NCI-H2029 (cell line): ENCODE results near the gene AGRP.
"Not testable (repeated sequence)": the region's sequence is repeated elsewhere in the genome, so short reads cannot be mapped to it uniquely, and the experiment has no call there.

ENCODE experiments used
- DNase-seq: peaks from one replicate; lab custom pipeline; 2025; lab: John Stamatoyannopoulos, UW

The AGRP gene, protein sequence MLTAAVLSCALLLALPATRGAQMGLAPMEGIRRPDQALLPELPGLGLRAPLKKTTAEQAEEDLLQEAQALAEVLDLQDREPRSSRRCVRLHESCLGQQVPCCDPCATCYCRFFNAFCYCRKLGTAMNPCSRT

DNA sequence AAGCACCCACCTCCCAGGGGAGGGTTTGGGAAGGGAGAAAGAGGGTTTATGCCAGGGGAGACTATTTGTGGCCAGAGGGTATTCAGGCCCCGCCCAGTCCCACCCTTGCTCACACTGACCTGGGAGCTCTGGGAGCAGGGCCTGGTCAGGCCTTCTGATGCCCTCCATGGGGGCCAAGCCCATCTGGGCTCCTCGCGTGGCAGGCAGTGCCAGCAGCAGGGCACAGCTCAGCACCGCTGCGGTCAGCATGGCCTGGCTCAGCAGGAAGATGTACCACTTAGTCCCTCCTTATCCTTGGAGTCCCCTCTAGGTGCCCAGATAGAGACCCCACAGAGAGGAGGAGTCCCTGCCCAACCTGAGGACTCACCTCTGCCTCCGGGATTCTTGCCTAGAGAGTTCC, at the start of gene AGRP:
AGRP (minus strand) TSS at position 398 of the 400 bp plus-strand sequence; CDS start at position 249, 149 bp downstream.
- DNase-seq: no peak

GRCh38 chr16:67531247-67531646, 47.9 kb upstream of the AGRP start:
- DNase-seq: no peak

- no peak for DNase-seq
Measured at GRCh38 chr16:67530013-67530939, 46.9 kb upstream of the AGRP start.

DNA sequence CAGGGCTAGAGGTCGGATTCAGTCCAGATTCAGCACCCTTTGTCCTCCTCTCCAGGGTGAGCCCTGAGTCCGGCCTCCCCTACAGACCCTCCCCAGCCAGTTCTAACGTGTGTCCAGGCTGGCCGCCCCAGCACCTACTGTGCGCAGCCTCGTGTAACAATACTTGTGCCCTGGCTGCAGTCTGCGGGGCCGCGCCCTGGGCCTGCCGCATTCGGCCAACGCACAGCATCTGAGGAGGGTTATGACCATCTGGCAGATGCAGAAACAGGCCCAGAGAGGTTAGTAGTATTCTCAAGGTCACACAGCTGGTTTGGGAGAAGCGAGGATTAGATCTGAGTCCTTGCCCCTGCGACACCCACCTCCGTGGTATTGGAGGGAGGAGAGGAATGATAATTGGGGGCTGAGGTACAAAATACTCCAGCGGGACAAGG, 46.2 kb upstream of the AGRP start:
- no peak for DNase-seq

DNA sequence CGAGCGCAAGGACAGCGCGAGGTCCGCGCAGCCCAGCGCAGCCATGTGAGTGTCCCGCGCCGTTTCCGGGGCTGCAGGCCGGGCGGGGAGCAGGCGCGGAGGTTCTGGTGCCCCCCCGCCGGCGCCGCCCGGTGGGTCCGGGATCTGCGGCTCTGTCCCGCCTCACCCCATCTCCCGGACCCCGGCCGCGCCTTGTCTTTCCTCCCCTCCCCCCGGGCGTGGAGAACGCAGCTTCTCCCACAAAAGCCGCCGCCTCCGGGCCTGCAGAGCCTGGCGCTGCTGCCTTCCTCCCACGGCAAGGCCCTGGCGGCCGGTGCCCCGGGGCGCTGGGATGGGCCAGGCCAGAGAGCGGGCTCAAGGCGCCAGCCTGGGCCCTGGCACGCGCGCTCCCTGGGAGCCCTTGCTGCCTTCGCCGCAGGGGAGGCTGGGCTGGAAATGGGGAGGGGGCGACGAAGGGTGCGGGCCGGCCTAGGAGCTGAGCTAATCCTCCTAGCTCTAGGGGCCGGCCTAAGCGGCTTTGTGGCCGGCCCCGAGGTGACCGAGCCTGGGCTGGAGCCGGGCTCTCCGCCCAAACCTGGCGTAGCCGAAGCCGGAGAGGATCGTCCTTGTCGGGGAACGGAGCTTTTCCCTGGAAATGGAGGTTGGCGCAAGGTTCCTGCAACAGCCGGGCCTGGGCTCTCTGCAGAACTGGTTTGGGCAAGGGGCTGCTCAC, 45.7 kb upstream of the AGRP start:
- DNase-seq: no peak

DNA sequence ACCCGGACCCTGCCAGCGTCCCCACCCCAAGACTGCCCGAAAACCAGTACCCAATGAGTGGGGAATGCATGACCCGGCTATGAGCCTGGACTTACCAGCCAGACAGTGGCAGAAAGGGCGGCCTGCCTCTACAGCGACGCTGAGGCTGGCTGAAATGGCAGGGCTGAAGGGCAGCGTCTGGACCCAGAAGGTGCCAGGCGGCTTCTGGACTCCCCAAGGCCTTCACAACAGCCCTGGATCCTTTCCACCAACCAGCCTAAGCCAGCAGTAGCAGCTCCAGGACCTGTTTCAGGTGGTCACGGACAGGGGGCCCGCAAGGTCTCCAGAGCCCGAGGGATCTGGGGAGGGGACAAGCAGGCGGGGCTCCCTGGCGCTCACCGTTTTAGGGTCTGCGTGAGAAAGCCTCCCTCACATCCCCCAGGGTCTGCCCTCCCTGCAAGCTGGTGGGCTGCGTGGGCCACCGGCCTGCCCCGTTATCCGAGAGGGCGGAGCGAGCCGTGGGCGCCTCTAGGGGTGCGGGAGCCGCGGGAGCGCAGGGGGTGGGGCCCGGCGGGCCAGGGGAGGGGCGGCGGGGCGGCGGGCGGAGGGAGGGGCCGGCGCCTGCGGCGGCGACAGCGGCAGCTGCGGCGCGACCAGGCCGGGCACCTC, 45.0 kb upstream of the AGRP start, which contains the start of gene RIPOR1:
RIPOR1 (plus strand) TSS at position 608 of the 648 bp plus-strand sequence. CDS start 9,618 bp downstream, outside the sequence.
- no peak for DNase-seq

DNA sequence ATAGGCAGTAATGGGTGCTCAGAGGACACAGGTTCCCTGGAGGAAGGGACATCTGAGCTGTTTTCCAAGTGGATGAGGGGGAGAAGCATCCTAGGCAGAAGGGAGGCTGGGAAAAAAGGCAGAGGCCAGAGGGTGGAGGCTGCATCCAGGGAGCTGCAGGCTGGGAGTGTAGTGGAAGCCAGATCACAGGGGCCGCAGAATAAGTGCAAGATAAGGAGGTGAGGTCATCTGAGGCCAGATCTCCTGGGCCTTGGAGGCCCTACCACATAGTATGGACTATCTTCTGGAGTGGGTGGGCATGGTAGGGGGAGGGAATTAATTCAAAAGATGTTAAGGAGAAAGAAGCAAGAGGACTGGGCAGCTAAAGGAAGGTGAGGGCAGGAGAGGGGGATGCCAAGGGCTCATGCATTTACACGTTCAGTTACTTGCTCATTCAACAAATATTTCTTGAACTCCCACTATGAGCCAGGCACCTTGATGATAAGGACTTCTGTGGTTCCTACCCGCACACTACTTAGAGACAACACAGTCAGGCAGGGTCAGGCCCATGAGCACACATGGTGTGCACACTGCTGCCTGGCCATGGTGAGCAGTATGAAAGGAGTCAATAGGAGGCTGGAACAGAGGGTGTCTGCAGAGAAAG, 42.9 kb upstream of the AGRP start:
- DNase-seq: no peak

DNA sequence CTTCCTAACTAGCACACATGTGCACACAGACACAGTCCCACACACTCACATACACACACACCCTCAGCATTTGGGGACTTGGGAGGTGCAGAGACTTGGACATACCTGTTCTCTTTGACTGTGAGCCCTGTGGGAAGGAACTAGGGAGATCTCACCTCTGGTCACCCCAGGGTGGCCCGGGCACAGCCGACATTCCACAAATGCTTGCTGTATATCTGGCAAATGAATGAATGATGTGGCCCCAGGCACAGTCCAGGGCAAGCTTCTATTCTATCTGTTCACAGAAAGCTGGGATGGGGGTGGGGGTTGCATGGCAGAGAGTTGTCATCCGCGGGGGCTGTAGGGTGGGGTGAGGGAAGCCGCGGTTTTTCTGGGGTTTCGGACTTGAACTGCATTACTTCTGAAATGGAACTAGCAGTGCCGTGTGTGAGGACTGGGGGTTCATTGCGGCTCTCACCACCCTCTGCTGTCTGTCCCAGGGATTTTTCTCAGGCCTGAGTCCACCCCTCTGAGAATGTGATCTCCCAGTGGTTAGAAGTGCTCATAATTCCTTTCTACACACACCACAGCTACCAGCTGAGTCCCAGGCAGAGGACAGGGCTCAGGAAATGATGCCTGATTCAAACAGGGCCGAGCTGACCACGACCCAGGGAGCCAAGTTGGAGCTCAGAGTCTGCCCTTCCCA, 42.0 kb upstream of the AGRP start:
- no peak for DNase-seq

GRCh38 chr16:67521095-67521804, 37.9 kb upstream of the AGRP start:
- DNase-seq: peak; percentile 68

- DNase-seq: no peak
Measured at GRCh38 chr16:67519242-67519641, 35.9 kb upstream of the AGRP start.

DNA sequence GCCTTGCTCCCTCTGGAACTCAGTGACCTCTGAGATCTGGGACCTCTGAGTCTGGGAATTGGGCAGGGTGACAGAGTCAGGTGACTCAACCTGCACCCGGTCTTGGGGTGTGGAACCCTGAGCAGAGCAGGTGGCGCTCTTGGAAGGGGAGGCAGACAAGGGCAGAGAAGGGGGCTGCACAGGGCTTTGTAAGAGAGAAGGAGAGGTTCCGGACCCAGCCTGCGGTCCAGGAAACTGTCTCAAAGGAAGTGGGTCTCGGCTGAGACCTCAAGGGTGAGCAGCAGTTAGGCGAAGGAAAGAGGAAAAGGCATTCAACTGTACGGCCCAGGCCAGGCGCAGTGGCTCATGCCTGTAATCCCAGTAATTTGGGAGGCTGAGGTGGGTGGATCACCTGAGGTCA, 35.3 kb upstream of the AGRP start:
- no peak for DNase-seq

DNA sequence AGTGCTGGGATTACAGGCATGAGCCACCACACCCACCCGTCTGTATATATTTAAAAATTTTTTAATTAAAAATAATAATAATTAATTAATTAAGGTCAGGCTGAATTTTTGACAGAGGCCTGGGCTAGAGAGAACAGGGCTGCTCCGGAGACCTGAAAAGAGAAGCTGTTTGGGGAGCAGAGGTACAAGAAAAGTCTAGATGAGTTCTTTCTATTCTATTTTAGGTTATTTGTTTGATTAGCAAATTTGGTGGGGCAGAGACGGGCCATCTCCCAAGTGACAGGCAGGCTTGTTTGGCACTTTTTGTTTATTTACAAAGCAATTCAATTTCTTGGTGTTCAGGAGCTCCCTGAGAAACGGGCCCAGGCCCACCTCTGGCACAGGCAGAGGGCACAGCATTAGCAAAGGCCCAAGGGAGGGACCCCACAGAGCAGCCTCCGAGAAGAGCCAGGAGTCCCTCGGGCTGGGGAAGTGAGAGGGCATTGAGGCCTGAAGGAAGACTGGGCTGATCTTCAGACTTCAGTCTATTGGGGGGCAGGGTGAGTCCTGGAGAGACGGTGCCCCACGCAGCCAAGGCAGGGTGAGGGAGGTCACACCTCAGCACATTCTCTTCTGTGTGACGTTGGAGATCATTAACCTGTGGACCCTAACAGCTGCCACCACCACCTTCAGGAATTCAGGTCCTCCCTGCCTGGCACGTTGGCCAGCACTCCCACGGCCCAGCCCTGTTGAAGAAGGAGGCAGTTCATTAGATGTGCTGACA, 34.5 kb upstream of the AGRP start:
- DNase-seq: no peak

DNA sequence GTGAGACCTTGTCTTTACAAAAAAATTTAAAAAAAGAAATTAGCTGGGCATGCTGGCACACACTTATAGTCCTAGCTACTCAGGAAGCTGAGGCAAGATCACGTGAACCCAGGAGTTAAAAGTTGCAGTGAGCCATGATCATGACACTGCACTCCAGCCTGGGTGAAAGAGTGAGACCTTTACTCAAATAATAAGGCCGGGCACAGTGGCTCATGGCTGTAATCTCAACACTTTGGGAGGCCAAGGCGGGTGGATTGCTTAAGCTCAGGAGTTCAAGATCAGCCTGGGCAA, 33.8 kb upstream of the AGRP start:
- DNase-seq: no peak

DNA sequence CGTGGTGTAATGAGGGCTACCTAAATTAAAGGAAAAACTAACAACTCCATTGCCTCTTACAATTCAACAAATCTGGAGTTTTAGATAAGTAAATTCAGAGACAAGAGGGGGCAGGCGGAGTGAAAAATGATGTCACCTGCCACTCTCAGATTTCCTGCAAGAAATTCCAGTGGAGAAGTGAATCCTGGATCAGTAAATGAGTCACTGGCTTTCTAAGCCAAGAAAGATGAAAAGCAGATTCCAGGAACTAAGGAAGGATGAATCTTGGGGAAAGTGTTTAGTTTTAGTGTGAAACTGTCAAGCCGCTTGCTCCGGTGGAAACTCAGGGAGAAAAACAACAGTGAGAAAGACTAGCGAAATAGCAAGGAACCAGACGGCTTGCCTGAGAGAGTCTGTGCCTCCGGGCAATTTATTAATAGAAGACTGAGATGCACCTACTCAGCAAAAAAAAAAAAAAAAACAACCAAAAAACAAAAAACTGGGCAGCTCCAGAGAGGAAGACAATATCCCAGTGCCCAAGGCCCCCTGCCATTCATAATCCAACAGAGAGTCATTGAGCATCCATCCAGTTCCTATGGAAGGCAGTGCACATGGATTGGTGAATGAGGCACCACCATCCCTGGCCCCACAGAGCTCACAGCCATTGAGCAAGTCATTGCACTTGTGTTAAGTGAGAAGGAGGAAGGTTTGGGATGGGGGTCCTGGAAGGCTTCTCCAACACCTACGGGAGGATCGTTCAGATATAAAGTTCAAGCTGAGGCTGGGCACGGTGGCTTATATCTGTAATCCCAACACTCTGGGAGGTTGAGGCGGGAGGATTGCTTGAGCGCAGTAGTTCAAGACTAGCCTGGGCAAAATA, 33.2 kb upstream of the AGRP start:
- DNase-seq: no peak

GRCh38 chr16:67514382-67514828, 31.1 kb upstream of the AGRP start:
- DNase-seq: peak; percentile 26

- not testable (repeated sequence) for DNase-seq
Measured at GRCh38 chr16:67513892-67514291, 30.5 kb upstream of the AGRP start.

GRCh38 chr16:67509016-67509415, 25.7 kb upstream of the AGRP start:
- peak; percentile 18 for DNase-seq

DNA sequence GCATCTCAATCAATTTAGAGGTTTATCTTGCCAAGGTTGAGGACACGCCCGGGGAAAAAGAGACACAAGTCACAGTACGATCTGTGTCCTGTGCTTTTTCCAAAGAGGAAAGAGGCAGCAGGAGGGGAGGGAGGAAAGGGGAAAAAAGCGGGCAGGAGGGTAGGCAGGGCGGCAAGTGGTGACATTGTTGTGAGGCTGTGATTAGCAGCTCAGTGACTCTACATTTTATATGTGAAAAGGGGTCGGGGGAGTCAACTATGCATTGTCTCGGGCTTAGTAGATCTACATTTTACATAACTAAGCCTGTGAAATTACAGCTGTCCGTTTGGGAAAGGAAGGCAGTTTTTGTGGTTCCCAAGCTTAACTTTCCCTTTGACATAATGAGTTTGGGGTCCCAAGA, 23.1 kb upstream of the AGRP start:
- no peak for DNase-seq
